Measurements from ENCODE around the gene ARL3.
"Not testable (repeated sequence)": the region's sequence is repeated elsewhere in the genome, so short reads cannot be mapped to it uniquely, and the experiment has no call there.

ARL3 gene

GRCh38 chr10:102738692-102739121, 24.5 kb upstream of the ARL3 start:
- in situ Hi-C loops (cut with MboI; ENCODE audit: low sequenced_read_pairs): no loop called here

- in situ Hi-C loops (cut with MboI; ENCODE audit: low sequenced_read_pairs): no loop called here
Measured at GRCh38 chr10:102735065-102735562, 20.9 kb upstream of the ARL3 start.

- in situ Hi-C loops (cut with MboI; ENCODE audit: low sequenced_read_pairs): no loop called here
Measured at GRCh38 chr10:102732661-102733060, 18.5 kb upstream of the ARL3 start.

- in situ Hi-C loops (cut with MboI; ENCODE audit: low sequenced_read_pairs): no loop called here
Measured at GRCh38 chr10:102731222-102731800, 17.1 kb upstream of the ARL3 start.

GRCh38 chr10:102729029-102730026, 15.1 kb upstream of the ARL3 start:
- in situ Hi-C loops (cut with MboI; ENCODE audit: low sequenced_read_pairs): no loop called here

GRCh38 chr10:102727037-102727818, 13.0 kb upstream of the ARL3 start:
- in situ Hi-C loops (cut with MboI; ENCODE audit: low sequenced_read_pairs): no loop called here

GRCh38 chr10:102726274-102726673, 12.1 kb upstream of the ARL3 start:
- in situ Hi-C loops (cut with MboI; ENCODE audit: low sequenced_read_pairs): no loop called here

- in situ Hi-C loops (cut with MboI; ENCODE audit: low sequenced_read_pairs): no loop called here
Measured at GRCh38 chr10:102723989-102724388, 9.8 kb upstream of the ARL3 start.

GRCh38 chr10:102721954-102722353, 7.8 kb upstream of the ARL3 start:
- in situ Hi-C loops (cut with MboI; ENCODE audit: low sequenced_read_pairs): no loop called here

GRCh38 chr10:102720775-102721301, 6.6 kb upstream of the ARL3 start:
- in situ Hi-C loops (cut with MboI; ENCODE audit: low sequenced_read_pairs): no loop called here

GRCh38 chr10:102720337-102720736, 6.1 kb upstream of the ARL3 start:
- in situ Hi-C loops (cut with MboI; ENCODE audit: low sequenced_read_pairs): no loop called here

GRCh38 chr10:102718220-102718619, 4.0 kb upstream of the ARL3 start:
- in situ Hi-C loops (cut with MboI; ENCODE audit: low sequenced_read_pairs): no loop called here

- in situ Hi-C loops (cut with MboI; ENCODE audit: low sequenced_read_pairs): not testable (repeated sequence)
Measured at GRCh38 chr10:102716900-102717565, 2.8 kb upstream of the ARL3 start.

- in situ Hi-C loops (cut with MboI; ENCODE audit: low sequenced_read_pairs): no loop called here
Measured at GRCh38 chr10:102715880-102716279, 1.7 kb upstream of the ARL3 start.

- in situ Hi-C loops (cut with MboI; ENCODE audit: low sequenced_read_pairs): no loop called here
Measured at GRCh38 chr10:102714621-102715455, 641 bp upstream of the ARL3 start, which contains the start of gene SFXN2. Gene SFXN2 (plus strand): TSS chr10:102714636. CDS start chr10:102726637, 12,001 bp downstream.

- in situ Hi-C loops (cut with MboI; ENCODE audit: low sequenced_read_pairs): no loop called here
Measured at GRCh38 chr10:102713539-102713813, 721 bp downstream of the ARL3 start.

GRCh38 chr10:102712843-102713538, 1.2 kb downstream of the ARL3 start:
- in situ Hi-C loops (cut with MboI; ENCODE audit: low sequenced_read_pairs): no loop called here

GRCh38 chr10:102712089-102712488, 2.1 kb downstream of the ARL3 start:
- in situ Hi-C loops (cut with MboI; ENCODE audit: low sequenced_read_pairs): no loop called here

GRCh38 chr10:102710609-102711008, 3.6 kb downstream of the ARL3 start:
- in situ Hi-C loops (cut with MboI; ENCODE audit: low sequenced_read_pairs): no loop called here
